K562 (cell line): ENCODE measurements around the gene CDK9. TPM values are rescaled to one million over a fixed set of nuclear protein-coding genes. Genes with fewer than 3 reads are reported as not detected.

ENCODE experiments used
- BACH1 ChIP-seq: fragments of 200-800 bp; sonication (Bioruptor generic); IDR thresholded peaks from 2 replicates; pipeline ENCODE4 v1.6.1; 2016; ENCODE audit warnings: missing genetic modification characterization, missing compliant biosample characterization
- GATA2 ChIP-seq: sonication (generic); formaldehyde crosslinking; IDR thresholded peaks from 2 replicates; pipeline ENCODE4 v1.4.0; 2020; ENCODE audit warnings: mild to moderate bottlenecking, missing genetic modification reagents
- HIVEP1 ChIP-seq: fragments of 250-450 bp; sonication (Bioruptor Pico); IDR thresholded peaks from 2 replicates; pipeline ENCODE4 v1.4.0; 2020; ENCODE audit warnings: mild to moderate bottlenecking
- SRSF9 ChIP-seq: fragments of 200-400 bp; formaldehyde crosslinking; IDR thresholded peaks from 2 replicates; pipeline ENCODE4 v1.6.1; 2017; ENCODE audit warnings: low read depth, low read length, borderline replicate concordance
- ZNF133 ChIP-seq: fragments of 250-450 bp; sonication (Bioruptor Pico); IDR thresholded peaks from 2 replicates; pipeline ENCODE4 v1.4.0; 2020; ENCODE audit warnings: mild to moderate bottlenecking
- polyA plus RNA-seq, 8 experiments: library from polyadenylated mRNA; depleted of rRNA in 4 of 8; stranded (reverse) in 5 of 8; unstranded in 3 of 8; fragments of >200 nt; fragmentation: Nextera tagmentation in 2 of 8; fragmentation: Illumina TruSeq in 1 of 8; extraction: Ambion mirVana in 2 of 8; extraction: Trizol in 1 of 8; gene quantifications; 2 replicates each; pipeline versions ENCODE4 v1.2.1 to v1.2.3, GENCODE V29; 2011 to 2014; ENCODE audit warnings: inconsistent platforms in 1 of 8, missing spikeins in 1 of 8
- total RNA-seq, 7 experiments: library from RNA; depleted of rRNA in 6 of 7; stranded (reverse); fragments of >200 nt in 6 of 7; fragmentation: Illumina TruSeq in 2 of 7; extraction: Trizol in 2 of 7; gene quantifications; 2 replicates each; pipeline versions ENCODE4 v1.2.1 to v1.2.3, GENCODE V29; 2011 to 2021; ENCODE audit warnings: low replicate concordance in 1 of 7
- TF ChIP-seq, protein P1 (sequence below): fragments of 250-450 bp; sonication (Bioruptor Pico); IDR thresholded peaks from 2 replicates; pipeline ENCODE4 v1.5.0; 2021; ENCODE audit warnings: mild to moderate bottlenecking, moderate library complexity
- TF ChIP-seq, protein P2 (sequence below), 3 experiments: fragments of 200-800 bp in 1 of 3; sonication (Bioruptor generic) in 1 of 3; sonication (generic) in 1 of 3; formaldehyde crosslinking in 1 of 3; IDR thresholded peaks; 2 replicates each; pipeline versions ENCODE4 v1.6.1 to v1.8.0; 2016 to 2022; ENCODE audit warnings: mild to moderate bottlenecking in 2 of 3, missing compliant biosample characterization in 2 of 3, missing genetic modification characterization in 2 of 3, missing genetic modification reagents in 1 of 3
- TF ChIP-seq, protein P3 (sequence below): conservative IDR thresholded peaks from 2 replicates; pipeline ENCODE4 v1.6.1; 2011; ENCODE audit warnings: low read depth, mild to moderate bottlenecking, low read length; ENCODE audit not compliant: control insufficient read depth
- TF ChIP-seq, protein P4 (sequence below): fragments of 450-650 bp; IDR thresholded peaks from 2 replicates; pipeline ENCODE4 v1.7.0; 2016; ENCODE audit warnings: borderline replicate concordance
- TF ChIP-seq, protein P5 (sequence below), 3 experiments: fragments of 200-800 bp in 1 of 3; fragments of 250-450 bp in 1 of 3; fragments of 450-650 bp in 1 of 3; sonication (Bioruptor Pico) in 1 of 3; sonication (Bioruptor generic) in 1 of 3; formaldehyde crosslinking in 1 of 3; IDR thresholded peaks; 2 replicates each; pipeline versions ENCODE4 v1.6.1 to v1.8.0; 2016 to 2022; ENCODE audit warnings: mild to moderate bottlenecking in 2 of 3, missing genetic modification characterization in 2 of 3, missing compliant biosample characterization in 1 of 3, moderate library complexity in 1 of 3
- TF ChIP-seq, protein P6 (sequence below): fragments of 250-450 bp; sonication (Bioruptor Pico); IDR thresholded peaks from 2 replicates; pipeline ENCODE4 v1.8.0; 2021; ENCODE audit warnings: moderate library complexity, mild to moderate bottlenecking, inconsistent platforms

Gene CDK9
- total and polyA plus RNA-seq, 9 of the 15 experiments (the other 6 are each of a cell fraction or from before 2014, with no cell fraction given): 4.2 to 78.6 (median 33.0) TPM

DNA sequence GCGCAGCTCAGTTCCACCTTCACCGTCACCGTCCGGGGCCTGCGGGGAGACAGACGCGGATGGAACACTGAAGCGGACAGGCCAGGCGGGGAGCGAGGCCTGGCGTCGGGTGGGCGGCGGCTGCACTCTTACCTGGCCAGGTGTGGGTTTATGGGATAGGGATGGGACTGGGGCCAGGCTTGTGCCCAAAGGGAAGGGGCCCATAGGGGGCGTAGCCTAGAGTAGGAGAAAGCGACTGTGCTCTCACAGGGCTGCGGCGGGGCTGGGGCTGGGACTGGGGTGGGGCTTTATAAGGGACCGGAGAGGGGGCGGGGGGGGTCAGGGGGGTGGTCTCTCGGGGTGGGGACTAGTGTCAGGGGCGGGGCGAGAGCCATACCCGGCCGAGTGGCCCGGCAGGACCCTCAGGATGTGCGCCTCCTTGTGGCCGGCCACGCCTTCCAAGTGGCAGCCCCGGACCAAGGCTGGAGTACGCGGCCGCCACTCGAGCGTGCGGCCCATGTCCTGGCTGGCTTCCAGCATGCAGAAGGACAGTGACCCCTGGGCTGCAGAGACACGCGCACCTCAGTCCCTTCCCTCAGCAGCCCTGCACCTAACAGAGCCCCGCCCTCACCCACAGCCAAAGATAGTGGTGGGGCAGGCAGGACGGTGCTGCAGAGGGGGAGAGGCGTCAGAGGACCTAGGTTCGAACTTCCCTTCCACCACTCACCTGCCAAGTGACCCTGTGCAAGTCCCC is 39.7 kb downstream of the CDK9 start (continued):
- TF ChIP-seq, protein P1, sequence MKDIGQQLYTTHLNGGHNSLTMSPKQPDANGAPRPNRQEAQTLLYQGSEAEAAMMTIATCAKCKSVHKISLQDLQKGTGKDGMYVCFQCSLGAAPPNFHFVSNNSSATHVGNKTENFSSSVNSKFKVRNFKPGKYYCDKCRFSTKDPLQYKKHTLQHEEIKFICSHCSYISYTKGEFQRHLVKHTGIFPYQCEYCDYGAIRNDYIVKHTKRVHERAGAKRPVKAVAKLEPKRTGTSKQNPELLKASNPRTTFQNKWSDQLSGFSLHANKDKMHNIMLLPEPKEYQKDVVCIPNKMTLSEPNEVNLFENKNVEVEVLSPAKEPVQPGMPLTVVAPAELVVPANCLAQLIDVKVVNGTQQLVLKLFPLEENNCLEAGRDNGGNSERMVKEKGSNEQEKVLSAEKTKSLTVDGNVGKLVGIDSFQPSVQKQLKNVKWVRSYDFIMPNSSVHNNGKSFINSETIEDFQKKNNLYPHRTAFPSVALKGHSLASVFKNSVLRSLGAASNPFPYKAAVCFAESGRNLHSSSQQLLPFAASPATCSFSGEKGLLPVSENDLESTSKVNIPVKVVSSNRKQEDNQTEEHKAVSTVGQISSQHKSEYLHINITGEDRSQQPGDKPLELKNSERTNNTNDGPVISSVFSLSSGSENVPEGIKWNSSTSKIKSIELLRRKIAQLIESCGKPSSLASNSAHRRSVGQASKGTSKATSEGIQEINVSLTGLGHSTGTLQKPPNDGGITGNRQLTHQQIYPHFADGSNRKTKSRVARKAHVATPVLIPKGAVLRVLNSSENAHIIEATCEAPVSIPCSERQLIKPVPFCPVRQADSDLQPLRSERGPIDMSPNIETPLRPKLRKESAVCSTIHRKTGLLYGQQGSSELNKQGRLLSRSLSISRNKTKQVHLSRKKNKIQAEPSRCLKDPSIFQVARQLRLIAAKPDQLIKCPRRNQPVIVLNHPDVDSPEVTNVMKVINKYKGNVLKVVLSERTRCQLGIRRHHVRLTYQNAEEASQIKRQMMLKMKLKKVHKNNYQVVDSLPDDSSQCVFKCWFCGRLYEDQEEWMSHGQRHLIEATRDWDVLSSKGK (CRISPR knock-in tag): no peak
- TF ChIP-seq GATA2 (CRISPR knock-in tag): no peak
- TF ChIP-seq, protein P2, sequence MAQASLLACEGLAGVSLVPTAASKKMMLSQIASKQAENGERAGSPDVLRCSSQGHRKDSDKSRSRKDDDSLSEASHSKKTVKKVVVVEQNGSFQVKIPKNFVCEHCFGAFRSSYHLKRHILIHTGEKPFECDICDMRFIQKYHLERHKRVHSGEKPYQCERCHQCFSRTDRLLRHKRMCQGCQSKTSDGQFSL (CRISPR knock-in tag; IDR thresholded peaks at IDR 0.05): peak; percentile 57
- TF ChIP-seq, protein P2 (tag; IDR thresholded peaks at IDR 0.05): no peak
- no peak for TF ChIP-seq HIVEP1 (CRISPR knock-in tag)
- TF ChIP-seq, protein P3, sequence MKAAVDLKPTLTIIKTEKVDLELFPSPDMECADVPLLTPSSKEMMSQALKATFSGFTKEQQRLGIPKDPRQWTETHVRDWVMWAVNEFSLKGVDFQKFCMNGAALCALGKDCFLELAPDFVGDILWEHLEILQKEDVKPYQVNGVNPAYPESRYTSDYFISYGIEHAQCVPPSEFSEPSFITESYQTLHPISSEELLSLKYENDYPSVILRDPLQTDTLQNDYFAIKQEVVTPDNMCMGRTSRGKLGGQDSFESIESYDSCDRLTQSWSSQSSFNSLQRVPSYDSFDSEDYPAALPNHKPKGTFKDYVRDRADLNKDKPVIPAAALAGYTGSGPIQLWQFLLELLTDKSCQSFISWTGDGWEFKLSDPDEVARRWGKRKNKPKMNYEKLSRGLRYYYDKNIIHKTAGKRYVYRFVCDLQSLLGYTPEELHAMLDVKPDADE: no peak
- no peak for TF ChIP-seq SRSF9
- TF ChIP-seq, protein P4, sequence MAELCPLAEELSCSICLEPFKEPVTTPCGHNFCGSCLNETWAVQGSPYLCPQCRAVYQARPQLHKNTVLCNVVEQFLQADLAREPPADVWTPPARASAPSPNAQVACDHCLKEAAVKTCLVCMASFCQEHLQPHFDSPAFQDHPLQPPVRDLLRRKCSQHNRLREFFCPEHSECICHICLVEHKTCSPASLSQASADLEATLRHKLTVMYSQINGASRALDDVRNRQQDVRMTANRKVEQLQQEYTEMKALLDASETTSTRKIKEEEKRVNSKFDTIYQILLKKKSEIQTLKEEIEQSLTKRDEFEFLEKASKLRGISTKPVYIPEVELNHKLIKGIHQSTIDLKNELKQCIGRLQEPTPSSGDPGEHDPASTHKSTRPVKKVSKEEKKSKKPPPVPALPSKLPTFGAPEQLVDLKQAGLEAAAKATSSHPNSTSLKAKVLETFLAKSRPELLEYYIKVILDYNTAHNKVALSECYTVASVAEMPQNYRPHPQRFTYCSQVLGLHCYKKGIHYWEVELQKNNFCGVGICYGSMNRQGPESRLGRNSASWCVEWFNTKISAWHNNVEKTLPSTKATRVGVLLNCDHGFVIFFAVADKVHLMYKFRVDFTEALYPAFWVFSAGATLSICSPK: no peak
- TF ChIP-seq, protein P5, sequence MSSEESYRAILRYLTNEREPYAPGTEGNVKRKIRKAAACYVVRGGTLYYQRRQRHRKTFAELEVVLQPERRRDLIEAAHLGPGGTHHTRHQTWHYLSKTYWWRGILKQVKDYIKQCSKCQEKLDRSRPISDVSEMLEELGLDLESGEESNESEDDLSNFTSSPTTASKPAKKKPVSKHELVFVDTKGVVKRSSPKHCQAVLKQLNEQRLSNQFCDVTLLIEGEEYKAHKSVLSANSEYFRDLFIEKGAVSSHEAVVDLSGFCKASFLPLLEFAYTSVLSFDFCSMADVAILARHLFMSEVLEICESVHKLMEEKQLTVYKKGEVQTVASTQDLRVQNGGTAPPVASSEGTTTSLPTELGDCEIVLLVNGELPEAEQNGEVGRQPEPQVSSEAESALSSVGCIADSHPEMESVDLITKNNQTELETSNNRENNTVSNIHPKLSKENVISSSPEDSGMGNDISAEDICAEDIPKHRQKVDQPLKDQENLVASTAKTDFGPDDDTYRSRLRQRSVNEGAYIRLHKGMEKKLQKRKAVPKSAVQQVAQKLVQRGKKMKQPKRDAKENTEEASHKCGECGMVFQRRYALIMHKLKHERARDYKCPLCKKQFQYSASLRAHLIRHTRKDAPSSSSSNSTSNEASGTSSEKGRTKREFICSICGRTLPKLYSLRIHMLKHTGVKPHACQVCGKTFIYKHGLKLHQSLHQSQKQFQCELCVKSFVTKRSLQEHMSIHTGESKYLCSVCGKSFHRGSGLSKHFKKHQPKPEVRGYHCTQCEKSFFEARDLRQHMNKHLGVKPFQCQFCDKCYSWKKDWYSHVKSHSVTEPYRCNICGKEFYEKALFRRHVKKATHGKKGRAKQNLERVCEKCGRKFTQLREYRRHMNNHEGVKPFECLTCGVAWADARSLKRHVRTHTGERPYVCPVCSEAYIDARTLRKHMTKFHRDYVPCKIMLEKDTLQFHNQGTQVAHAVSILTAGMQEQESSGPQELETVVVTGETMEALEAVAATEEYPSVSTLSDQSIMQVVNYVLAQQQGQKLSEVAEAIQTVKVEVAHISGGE (CRISPR knock-in tag; IDR thresholded peaks at IDR 0.05): no peak
- TF ChIP-seq ZNF133 (CRISPR knock-in tag): no peak
- TF ChIP-seq, protein P6, sequence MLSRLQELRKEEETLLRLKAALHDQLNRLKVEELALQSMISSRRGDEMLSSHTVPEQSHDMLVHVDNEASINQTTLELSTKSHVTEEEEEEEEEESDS (CRISPR knock-in tag): no peak
- no peak for TF ChIP-seq BACH1
